CD8-positive, alpha-beta memory T cell (primary cell): Measurements from ENCODE around the gene PFKFB2. TPM values are rescaled to one million over a fixed set of nuclear protein-coding genes. Genes with fewer than 3 reads are reported as not detected.
A peak's percentile ranks its signal among the peaks of the same experiment; 100 is the strongest.

Experiments used
- CTCF ChIA-PET: fragments of 350-600 bp; sonication (Branson Sonifier 250); formaldehyde crosslinking; loops from one replicate; lab custom pipeline; 2021; ENCODE audit warnings: antibody characterized with exemption; lab: Charles Lee
- POLR2A ChIA-PET: fragments of 350-600 bp; sonication (Branson Sonifier 250); formaldehyde crosslinking; loops from one replicate; lab custom pipeline; 2021; ENCODE audit warnings: antibody characterized with exemption; lab: Charles Lee
- DNase-seq, 5 donors: peaks; one replicate each; pipeline versions ENCODE4 v3.0.0 to v3.0.0-alpha.2; 2020 to 2022; ENCODE audit warnings: mixed read lengths in 1 of 5
- H3K27ac ChIP-seq: one replicate; pipeline ENCODE4 v1.7.0; 2013; ENCODE audit warnings: low read depth, mild to moderate bottlenecking, low read length, moderate library complexity
- H3K27me3 ChIP-seq: 2 replicates; pipeline ENCODE4 v1.7.0; 2013; ENCODE audit warnings: low read length, mild to moderate bottlenecking; ENCODE audit not compliant: insufficient read depth, poor library complexity, severe bottlenecking
- H3K36me3 ChIP-seq: 2 replicates; pipeline ENCODE4 v1.7.0; 2013; ENCODE audit warnings: mild to moderate bottlenecking, low read length, moderate library complexity; ENCODE audit not compliant: insufficient read depth
- H3K4me1 ChIP-seq: 2 replicates; pipeline ENCODE4 v1.7.0; 2013; ENCODE audit warnings: mild to moderate bottlenecking, low read length, moderate library complexity; ENCODE audit not compliant: insufficient read depth
- H3K4me3 ChIP-seq: 2 replicates; pipeline ENCODE4 v1.7.0; 2013; ENCODE audit warnings: mild to moderate bottlenecking, low read length
- H3K9me3 ChIP-seq: 2 replicates; pipeline ENCODE4 v1.7.0; 2013; ENCODE audit warnings: mild to moderate bottlenecking, low read length
- H3K27ac Mint-ChIP-seq, 8 donors: one replicate each; pipeline ENCODE4 v1.8.0; 2020 to 2021; ENCODE audit warnings: mixed read lengths in 8 of 8, mild to moderate bottlenecking in 6 of 8, inconsistent platforms in 3 of 8, moderate library complexity in 3 of 8
- H3K27me3 Mint-ChIP-seq, 2 donors: one replicate each; pipeline ENCODE4 v1.8.0; 2020 to 2021; ENCODE audit warnings: mixed read lengths in 2 of 2, mild to moderate bottlenecking in 1 of 2, moderate library complexity in 1 of 2
- H3K36me3 Mint-ChIP-seq, 3 donors: one replicate each; pipeline ENCODE4 v1.8.0; 2020 to 2021; ENCODE audit warnings: mixed read lengths in 3 of 3, inconsistent platforms in 1 of 3, mild to moderate bottlenecking in 1 of 3
- H3K4me1 Mint-ChIP-seq, 3 donors: one replicate each; pipeline ENCODE4 v1.8.0; 2020 to 2021; ENCODE audit warnings: mixed read lengths in 3 of 3, inconsistent platforms in 1 of 3, mild to moderate bottlenecking in 1 of 3
- H3K4me3 Mint-ChIP-seq, 7 donors: one replicate each; pipeline ENCODE4 v1.8.0; 2020 to 2021; ENCODE audit warnings: mixed read lengths in 7 of 7, mild to moderate bottlenecking in 6 of 7, moderate library complexity in 4 of 7, inconsistent platforms in 2 of 7
- H3K9me3 Mint-ChIP-seq, 5 donors: one replicate each; pipeline ENCODE4 v1.8.0; 2020 to 2022; ENCODE audit warnings: mixed read lengths in 5 of 5, mild to moderate bottlenecking in 3 of 5, moderate library complexity in 2 of 5, inconsistent platforms in 1 of 5
- polyA plus RNA-seq: library from polyadenylated mRNA; unstranded; fragments of 300-500 nt; fragmentation: Illumina TruSeq; gene quantifications from one replicate; pipeline ENCODE4 v1.2.3, GENCODE V29; 2021
- total RNA-seq, 2 experiments: library from RNA; stranded (reverse); gene quantifications; one replicate each; pipeline ENCODE4 v1.2.3, GENCODE V29; 2021

PFKFB2 gene
- total and polyA plus RNA-seq, 3 experiments from 2014 or later = 0.29 to 3.9 (median 3.0) TPM

DNA sequence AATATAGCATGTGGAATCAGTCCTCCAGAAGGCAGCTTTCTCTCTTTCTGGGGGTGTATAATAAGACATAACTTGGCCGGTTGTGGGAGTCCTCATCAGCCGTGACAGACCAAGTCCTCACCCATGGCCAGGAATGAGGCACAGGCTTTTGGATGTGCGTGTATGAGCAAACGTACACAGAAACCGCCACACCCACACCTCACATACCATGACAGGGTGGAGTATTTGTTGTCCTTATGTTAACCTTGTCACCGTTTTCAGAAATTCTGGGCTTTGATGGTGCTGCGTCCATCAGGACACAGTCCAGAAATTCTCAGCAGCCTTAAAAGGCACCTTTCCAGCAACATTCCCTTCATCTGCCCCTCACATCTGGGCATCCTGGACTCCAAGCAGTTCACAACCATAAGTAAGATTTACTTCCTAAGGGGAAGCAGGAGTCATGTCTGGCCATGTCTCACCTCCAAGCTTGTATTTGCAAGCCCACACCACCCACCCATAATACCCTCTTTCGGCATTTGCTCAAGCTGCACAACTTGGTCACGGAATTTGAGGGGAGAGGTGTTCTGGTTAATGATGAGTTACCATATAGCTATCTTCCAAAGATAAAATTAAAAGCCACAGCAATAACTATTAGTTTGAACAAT is 32.9 kb upstream of the PFKFB2 start:
- no peaks in the 10 kb centered on the region for H3K4me1 ChIP-seq
- H3K27ac Mint-ChIP-seq = no peak overlapping the region
- H3K27ac ChIP-seq = peak overlapping the region; percentile 76
- H3K4me1 Mint-ChIP-seq = no peaks in the 10 kb centered on the region
- ChIA-PET POLR2A (no interaction called here), CTCF (no interaction called here)
- H3K36me3 ChIP-seq = no peaks in the 10 kb centered on the region
- H3K4me3 Mint-ChIP-seq = no peak overlapping the region
- H3K36me3 Mint-ChIP-seq = no peaks in the 10 kb centered on the region
- no peaks in the 10 kb centered on the region for H3K9me3 Mint-ChIP-seq
- peaks cover 4% of the 10 kb centered on the region for H3K27me3 ChIP-seq
- no peak overlapping the region for H3K4me3 ChIP-seq
- no peaks in the 10 kb centered on the region for H3K9me3 ChIP-seq
- peaks cover 26 to 48% of the 10 kb centered on the region in 2 donors for H3K27me3 Mint-ChIP-seq
- no peak for DNase-seq

DNA sequence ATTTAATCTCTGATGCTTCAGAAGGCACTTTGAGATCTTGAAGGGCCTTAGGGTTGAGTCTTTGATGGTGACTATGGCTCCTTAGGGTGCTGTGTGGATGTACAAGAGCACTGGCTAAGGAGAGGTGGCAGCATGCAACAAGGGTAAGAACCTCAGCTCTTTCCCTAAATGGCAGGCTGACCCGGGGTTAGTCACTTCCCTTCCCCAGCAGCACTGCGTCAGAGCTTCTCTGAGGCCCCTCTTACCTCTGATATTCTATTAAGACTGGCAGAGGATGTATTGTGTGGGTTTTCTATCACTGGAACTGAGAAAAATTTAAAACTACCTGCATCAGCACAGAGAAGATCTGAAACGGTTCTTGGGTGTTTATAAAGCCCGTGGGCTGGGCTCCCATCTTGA is 32.4 kb upstream of the PFKFB2 start:
- Histone ChIP-seq H3K4me1 (no peaks in the 10 kb centered on the region), H3K9me3 (no peaks in the 10 kb centered on the region), H3K36me3 (no peaks in the 10 kb centered on the region), H3K4me3 (no peak overlapping the region), H3K27ac (peak overlapping the region; percentile 76), H3K27me3 (peaks cover 4% of the 10 kb centered on the region)
- CTCF ChIA-PET = no interaction called here
- H3K27me3 Mint-ChIP-seq = peaks cover 25 to 51% of the 10 kb centered on the region in 2 donors
- POLR2A ChIA-PET = no interaction called here
- H3K4me1 Mint-ChIP-seq = no peaks in the 10 kb centered on the region
- H3K4me3 Mint-ChIP-seq = no peak overlapping the region
- H3K36me3 Mint-ChIP-seq = no peaks in the 10 kb centered on the region
- no peaks in the 10 kb centered on the region for H3K9me3 Mint-ChIP-seq
- DNase-seq = no peak
- H3K27ac Mint-ChIP-seq = peak overlapping the region in 1 of 8 donors; percentile 34

DNA sequence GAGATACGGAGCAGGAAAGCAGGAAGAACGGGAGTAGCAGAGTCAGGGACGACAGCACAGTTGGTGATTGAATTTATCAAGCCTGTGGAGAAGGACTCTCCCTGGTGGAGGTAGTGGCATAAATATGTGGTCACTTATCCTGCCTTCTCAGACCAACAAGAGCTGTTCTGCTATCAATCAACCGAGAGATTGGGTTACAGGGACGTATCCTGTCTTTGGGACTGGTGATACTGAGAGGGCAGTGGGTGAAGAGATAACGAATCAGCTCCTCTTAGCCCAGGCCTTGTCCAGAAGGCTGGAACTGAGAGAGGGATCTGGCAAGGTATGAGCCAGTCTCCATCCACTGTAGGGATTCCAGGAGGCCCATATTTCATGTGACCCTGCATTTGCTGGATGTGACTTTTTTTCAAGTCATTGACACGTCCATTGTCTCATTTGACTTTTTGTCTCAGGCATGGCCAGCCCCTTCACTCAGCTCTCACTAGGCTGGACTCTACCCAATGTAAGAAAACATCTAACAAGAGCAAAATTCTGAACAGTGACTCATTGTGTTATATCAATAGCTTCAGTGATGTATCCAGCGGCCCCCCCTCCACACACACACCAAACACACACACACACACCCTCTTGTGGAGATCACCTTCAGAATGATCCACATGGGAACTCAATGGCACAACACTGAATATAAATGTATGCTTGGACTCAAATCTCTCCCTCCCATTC is 31.8 kb upstream of the PFKFB2 start:
- H3K9me3 ChIP-seq = no peaks in the 10 kb centered on the region
- POLR2A ChIA-PET = no interaction called here
- H3K4me1 ChIP-seq = no peaks in the 10 kb centered on the region
- H3K4me1 Mint-ChIP-seq = no peaks in the 10 kb centered on the region
- no peak overlapping the region for H3K4me3 ChIP-seq
- H3K4me3 Mint-ChIP-seq = no peak overlapping the region
- H3K36me3 Mint-ChIP-seq = no peaks in the 10 kb centered on the region
- peaks cover 4% of the 10 kb centered on the region for H3K27me3 ChIP-seq
- H3K27ac ChIP-seq = peak overlapping the region; percentile 76
- CTCF ChIA-PET = no interaction called here
- H3K36me3 ChIP-seq = no peaks in the 10 kb centered on the region
- DNase-seq = no peak
- H3K27ac Mint-ChIP-seq = peak overlapping the region in 1 of 8 donors; percentile 34
- peaks cover 23 to 48% of the 10 kb centered on the region in 2 donors for H3K27me3 Mint-ChIP-seq
- H3K9me3 Mint-ChIP-seq = no peaks in the 10 kb centered on the region

DNA sequence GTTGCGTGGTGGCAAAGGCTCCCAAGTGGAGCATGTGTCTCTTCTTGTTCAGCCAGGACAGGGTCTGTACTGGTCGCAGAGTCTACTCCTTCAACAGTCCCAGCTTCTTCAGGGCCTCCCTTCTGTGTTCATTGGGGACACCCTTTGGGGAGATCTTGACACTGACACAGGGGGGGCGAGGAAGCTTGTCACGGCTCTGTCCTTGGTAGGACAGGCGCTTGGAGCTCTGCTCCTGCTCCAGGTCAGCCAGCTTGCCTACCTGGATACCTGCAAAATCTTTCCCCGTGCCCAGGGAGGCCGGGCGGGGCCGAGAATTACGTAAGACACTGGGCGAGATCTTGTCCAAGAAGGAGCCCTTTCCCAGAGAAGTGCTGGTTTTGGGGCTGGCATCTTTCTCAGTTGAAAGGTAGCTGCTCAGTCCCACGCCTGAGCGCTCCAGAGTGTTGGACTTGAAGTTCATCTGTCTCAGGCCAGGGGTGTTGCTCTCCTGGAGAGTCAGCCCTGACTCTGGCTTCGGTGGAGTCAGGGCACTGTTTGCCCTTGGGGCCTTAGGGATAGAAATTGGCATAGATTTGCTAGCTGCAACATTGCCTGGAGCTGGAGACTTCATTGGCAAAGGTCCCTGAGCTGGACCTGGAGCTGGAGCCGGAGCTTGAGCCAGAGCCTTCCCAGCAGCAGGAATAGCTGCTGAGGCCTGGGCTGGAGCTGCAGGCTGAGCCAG is 31.0 kb upstream of the PFKFB2 start:
- Histone ChIP-seq H3K4me3 (no peak overlapping the region), H3K27ac (peak overlapping the region; percentile 88), H3K9me3 (no peaks in the 10 kb centered on the region), H3K27me3 (peaks cover 4% of the 10 kb centered on the region), H3K36me3 (no peaks in the 10 kb centered on the region), H3K4me1 (no peaks in the 10 kb centered on the region)
- Mint-ChIP-seq H3K4me1 (no peaks in the 10 kb centered on the region), H3K27me3 (peaks cover 25 to 53% of the 10 kb centered on the region in 2 donors), H3K4me3 (no peak overlapping the region), H3K36me3 (no peaks in the 10 kb centered on the region), H3K27ac (no peak overlapping the region), H3K9me3 (no peaks in the 10 kb centered on the region)
- DNase-seq = no peak
- ChIA-PET CTCF (no interaction called here), POLR2A (no interaction called here)

DNA sequence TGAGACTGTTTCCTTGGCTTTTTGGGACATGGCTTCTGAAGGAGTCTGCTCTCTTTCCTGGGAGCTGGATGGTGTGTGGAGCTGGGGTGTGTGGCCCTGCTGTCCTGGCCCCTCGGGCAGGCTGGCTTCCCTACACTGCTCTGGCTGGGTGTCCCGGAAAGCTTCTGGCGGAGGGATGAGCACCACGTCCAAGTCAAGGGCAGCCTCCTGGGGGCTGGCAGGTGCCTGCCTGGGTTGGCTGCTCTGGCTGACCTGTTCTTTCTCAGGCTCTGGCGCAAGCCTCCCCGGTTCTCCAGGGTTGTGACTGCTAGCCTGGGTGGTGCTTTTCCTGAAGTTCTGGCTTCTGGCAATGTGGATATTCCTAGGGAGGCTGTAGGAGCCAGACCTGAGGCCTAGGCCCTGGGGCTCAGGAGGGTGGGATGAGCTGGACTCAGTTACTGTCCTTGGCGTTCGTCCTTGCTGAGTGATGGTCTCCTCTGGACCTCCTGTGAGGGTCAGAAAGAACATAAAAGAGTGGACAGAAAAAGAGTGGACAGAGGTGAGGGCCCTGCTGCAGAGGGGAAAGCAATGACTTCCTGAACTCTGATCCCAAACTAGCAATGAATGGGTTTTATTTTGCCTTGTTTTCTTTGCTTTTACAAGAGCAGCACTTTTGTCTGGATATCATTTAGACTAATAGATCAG is 29.9 kb upstream of the PFKFB2 start:
- no peaks in the 10 kb centered on the region for H3K4me1 Mint-ChIP-seq
- Histone ChIP-seq H3K27me3 (peaks cover 4% of the 10 kb centered on the region), H3K4me3 (no peak overlapping the region), H3K9me3 (no peaks in the 10 kb centered on the region), H3K27ac (peak overlapping the region; percentile 88), H3K4me1 (no peaks in the 10 kb centered on the region), H3K36me3 (no peaks in the 10 kb centered on the region)
- H3K36me3 Mint-ChIP-seq = no peaks in the 10 kb centered on the region
- no peak for DNase-seq
- no peaks in the 10 kb centered on the region for H3K9me3 Mint-ChIP-seq
- POLR2A ChIA-PET = no interaction called here
- H3K27ac Mint-ChIP-seq = no peak overlapping the region
- no peak overlapping the region for H3K4me3 Mint-ChIP-seq
- CTCF ChIA-PET = interaction anchor here (1.4 kb wide), 1 partner anchor 27 kb away, joined by 3 read pairs; no protein-coding TSS in a partner anchor
- H3K27me3 Mint-ChIP-seq = peaks cover 28 to 63% of the 10 kb centered on the region in 2 donors

DNA sequence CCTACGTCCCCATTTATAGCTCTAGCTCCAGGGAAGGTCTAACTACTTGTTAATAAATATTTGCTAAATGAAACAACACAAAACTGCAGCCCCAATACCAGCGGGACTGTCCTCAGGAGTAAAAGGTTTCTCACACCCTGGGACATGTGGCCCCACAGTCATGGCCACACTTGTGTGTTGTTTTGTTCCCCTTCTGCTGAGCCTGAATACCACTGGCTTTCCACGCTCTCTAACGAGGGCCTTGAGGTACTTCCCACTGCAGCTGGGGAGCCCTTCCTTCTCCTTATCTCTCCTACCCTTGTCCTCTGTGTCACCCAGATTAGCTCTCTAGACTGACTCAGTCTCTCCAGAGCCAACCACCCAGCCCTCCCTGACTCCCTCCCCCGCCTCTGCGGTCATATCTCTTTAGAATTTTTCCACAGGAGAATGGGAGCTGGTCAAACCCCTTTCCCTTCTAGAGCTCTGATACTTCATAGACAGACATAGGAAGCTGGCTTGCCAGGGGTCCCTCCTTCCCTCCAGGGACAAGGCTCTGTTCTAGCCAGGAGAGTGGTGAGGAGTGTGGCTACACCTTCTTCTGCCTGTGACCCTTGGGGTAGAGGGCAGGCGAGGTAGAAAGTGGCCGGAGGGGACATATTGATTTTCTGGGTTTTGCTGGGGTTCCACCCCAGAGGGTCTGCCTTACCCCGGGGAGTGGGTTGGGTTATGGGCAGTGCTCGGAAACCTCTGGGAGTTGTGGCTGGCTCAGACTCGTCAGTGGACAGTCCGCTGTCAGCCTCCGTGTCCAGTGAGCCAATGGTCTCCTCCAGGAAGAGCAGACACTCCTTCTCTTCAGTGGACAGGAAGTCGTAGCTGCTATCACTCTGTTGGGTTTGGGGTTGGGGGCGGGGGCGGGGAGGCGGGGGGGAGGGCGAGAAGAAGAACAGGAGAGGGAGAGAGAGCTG is 28.6 kb upstream of the PFKFB2 start:
- peak overlapping the region; percentile 90 for H3K27ac ChIP-seq
- H3K4me3 ChIP-seq = no peak overlapping the region
- CTCF ChIA-PET = interaction anchor here (0.9 kb wide), 1 partner anchor 381 kb away, joined by 3 read pairs; no protein-coding TSS in a partner anchor
- Mint-ChIP-seq H3K27ac (peak overlapping the region in 1 of 8 donors; percentile 33), H3K36me3 (no peaks in the 10 kb centered on the region), H3K9me3 (no peaks in the 10 kb centered on the region), H3K27me3 (peaks cover 33 to 66% of the 10 kb centered on the region in 2 donors), H3K4me3 (no peak overlapping the region), H3K4me1 (no peaks in the 10 kb centered on the region)
- H3K36me3 ChIP-seq = no peaks in the 10 kb centered on the region
- no peak for DNase-seq
- H3K27me3 ChIP-seq = peaks cover 4% of the 10 kb centered on the region
- POLR2A ChIA-PET = no interaction called here
- no peaks in the 10 kb centered on the region for H3K4me1 ChIP-seq
- no peaks in the 10 kb centered on the region for H3K9me3 ChIP-seq

DNA sequence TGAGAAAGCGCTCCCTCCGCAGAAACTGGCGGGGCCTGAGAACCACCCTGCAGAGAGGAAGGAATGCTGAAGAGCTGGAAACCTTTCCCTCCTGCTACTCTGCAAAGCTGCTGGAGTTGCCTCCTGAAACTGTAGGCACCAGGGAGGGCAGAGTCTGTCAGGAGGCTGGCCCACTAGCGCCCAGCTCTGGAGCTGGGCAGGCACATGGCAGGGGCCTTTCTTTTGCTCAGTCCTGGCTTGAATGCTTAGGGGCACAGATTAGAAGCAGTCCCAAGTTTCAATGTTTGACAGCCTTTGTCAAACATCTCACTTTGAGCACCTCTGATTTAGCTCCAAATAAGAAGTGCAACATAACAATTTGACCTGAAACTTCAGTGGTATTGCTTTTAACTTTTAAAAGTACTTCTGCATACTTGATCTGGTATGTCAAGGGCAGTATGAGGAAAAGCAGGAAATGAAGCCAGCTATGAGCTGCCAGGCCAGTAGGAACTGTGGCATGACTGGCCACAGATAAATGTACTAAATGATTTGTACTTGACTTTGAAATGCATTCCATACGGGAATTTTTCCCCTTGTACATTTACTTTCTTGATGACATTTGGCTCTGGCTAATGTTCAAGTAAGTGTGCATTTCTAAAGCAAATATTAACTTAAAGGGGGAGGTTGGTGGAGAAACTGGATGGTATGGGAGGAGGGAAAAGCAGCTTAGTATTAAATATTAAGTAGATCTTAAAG is 27.8 kb upstream of the PFKFB2 start:
- H3K9me3 Mint-ChIP-seq = no peaks in the 10 kb centered on the region
- Histone ChIP-seq H3K9me3 (no peaks in the 10 kb centered on the region), H3K27me3 (peaks cover 4% of the 10 kb centered on the region), H3K4me3 (peak overlapping the region; percentile 10), H3K36me3 (no peaks in the 10 kb centered on the region), H3K4me1 (no peaks in the 10 kb centered on the region), H3K27ac (peak overlapping the region; percentile 91)
- H3K4me3 Mint-ChIP-seq = no peak overlapping the region
- no peak overlapping the region for H3K27ac Mint-ChIP-seq
- peaks cover 35 to 71% of the 10 kb centered on the region in 2 donors for H3K27me3 Mint-ChIP-seq
- no peak for DNase-seq
- POLR2A ChIA-PET = no interaction called here
- CTCF ChIA-PET = interaction anchor here (0.7 kb wide), 1 partner anchor 386 kb away, joined by 3 read pairs; no protein-coding TSS in a partner anchor
- no peaks in the 10 kb centered on the region for H3K4me1 Mint-ChIP-seq
- H3K36me3 Mint-ChIP-seq = no peaks in the 10 kb centered on the region
